Sigmoid colon (tissue), 7 donors: ENCODE measurements around the gene MTUS2. TPM values are rescaled to one million over a fixed set of nuclear protein-coding genes. Genes with fewer than 3 reads are reported as not detected.

Experiments
- DNase-seq: peaks from one replicate; pipeline ENCODE4 v3.0.0-alpha.2; 2019
- H3K27ac ChIP-seq, 4 donors: fragments of 200-600 bp; sonication (generic); one replicate each; pipeline ENCODE4 v1.5.1; 2016 to 2019; ENCODE audit warnings: mild to moderate bottlenecking in 1 of 4
- H3K27me3 ChIP-seq, 3 donors: fragments of 200-600 bp; sonication (generic); one replicate each; pipeline ENCODE4 v1.5.1; 2019; ENCODE audit warnings: mild to moderate bottlenecking in 1 of 3
- H3K36me3 ChIP-seq, 4 donors: fragments of 200-600 bp; sonication (generic); one replicate each; pipeline ENCODE4 v1.5.1; 2016 to 2019
- H3K4me1 ChIP-seq, 4 donors: fragments of 200-600 bp; sonication (generic); one replicate each; pipeline ENCODE4 v1.5.1; 2017 to 2019
- H3K4me3 ChIP-seq, 4 donors: fragments of 200-600 bp; sonication (generic); one replicate each; pipeline ENCODE4 v1.5.1; 2017 to 2019; ENCODE audit warnings: mild to moderate bottlenecking in 2 of 4, moderate library complexity in 1 of 4
- H3K9me3 ChIP-seq, 4 donors: fragments of 200-600 bp in 3 of 4; sonication (generic) in 3 of 4; one replicate each; pipeline versions ENCODE4 v1.5.1 to v1.6.1; 2013 to 2019
- CTCF ChIP-seq, 4 experiments: fragments of 450-650 bp in 3 of 4; fragments of 200-600 bp in 1 of 4; IDR thresholded peaks; one replicate each; pipeline ENCODE4 v1.5.1; 2016 to 2019; ENCODE audit warnings: antibody characterized with exemption in 4 of 4, mild to moderate bottlenecking in 3 of 4, moderate library complexity in 2 of 4
- EP300 ChIP-seq, 4 donors: sonication (generic); formaldehyde crosslinking; IDR thresholded peaks; one replicate each; pipeline ENCODE4 v1.6.1; 2017; ENCODE audit warnings: antibody characterized with exemption in 4 of 4
- POLR2A ChIP-seq, 2 donors: fragments of 450-650 bp; IDR thresholded peaks; one replicate each; pipeline ENCODE4 v1.6.1; 2016; ENCODE audit warnings: antibody characterized with exemption in 2 of 2, mild to moderate bottlenecking in 2 of 2, moderate library complexity in 2 of 2
- POLR2AphosphoS5 ChIP-seq, 4 donors: sonication (generic); formaldehyde crosslinking; IDR thresholded peaks; one replicate each; pipeline ENCODE4 v1.6.1; 2017; ENCODE audit warnings: antibody characterized with exemption in 4 of 4
- WGBS, 2 donors: extraction: QIAGEN DNeasy Blood & Tissue Kit; methylation state at CpG; one replicate each; pipeline ENCODE4 v1.1.7; 2013; 5-methylcytosine and 5-hydroxymethylcytosine counted together
- intact Hi-C: fragments of 100-400 bp; cut with DNase I; formaldehyde crosslinking; loops from one replicate; pipeline ENCODE4 v1.15.1; 2023
- polyA plus RNA-seq, 3 donors: library from polyadenylated mRNA; stranded (reverse); fragments of 200-250 nt; gene quantifications; one replicate each; pipeline ENCODE4 v1.2.3, GENCODE V29; 2013
- total RNA-seq, 4 donors: library from RNA; depleted of rRNA; stranded (reverse); fragments of >200 nt; gene quantifications; one replicate each; pipeline ENCODE4 v1.1.0, GENCODE V29; 2016
- donor health status: healthy with polysubstance abuse.
- donor health status: Bipolar disorder and iron deficiency.
- donor health status: healthy.

MTUS2 gene
- total and polyA plus RNA-seq, 7 donors: 0.23 to 2.2 (median 0.85) TPM; not detected in 1

- intact Hi-C loops: loop anchor here (5.0 to 10.0 kb wide), 3 partner anchors 112 to 561 kb away; partner anchors contain the start of gene MTUS2
- WGBS, 2 donors: 10% methylated on average over 6 of the region's 6 CpGs
- TF ChIP-seq EP300 (IDR thresholded peaks at IDR 0.05) (no peak), CTCF (IDR thresholded peaks at IDR 0.05) (peak; percentile 66 to 96 (median 86)), POLR2AphosphoS5 (IDR thresholded peaks at IDR 0.05) (no peak)
- no peak for DNase-seq
- Histone ChIP-seq H3K9me3 (no peaks in the 10 kb centered on the region), H3K4me3 (no peak overlapping the region), H3K27ac (no peak overlapping the region), H3K36me3 (no peaks in the 10 kb centered on the region), H3K4me1 (no peaks in the 10 kb centered on the region), H3K27me3 (no peaks in the 10 kb centered on the region)
Measured at GRCh38 chr13:29362849-29363604, 542.9 kb downstream of the MTUS2 start.

GRCh38 chr13:29369060-29369743 lies 549.1 kb downstream of the MTUS2 start:
- H3K27ac ChIP-seq: no peak overlapping the region
- TF ChIP-seq CTCF (IDR thresholded peaks at IDR 0.05) (peak in 1 of 4 experiments; percentile 30), POLR2AphosphoS5 (IDR thresholded peaks at IDR 0.05) (no peak)
- intact Hi-C loops: loop anchor here (10.0 kb wide), 1 partner anchor 106 kb away; no protein-coding TSS in a partner anchor
- 5 to 6% methylated on average over 8 of the region's 8 CpGs for WGBS, 2 donors
- no peak for DNase-seq
- H3K36me3 ChIP-seq: no peaks in the 10 kb centered on the region
- H3K27me3 ChIP-seq: no peaks in the 10 kb centered on the region
- no peaks in the 10 kb centered on the region for H3K4me1 ChIP-seq
- no peak overlapping the region for H3K4me3 ChIP-seq
- no peaks in the 10 kb centered on the region for H3K9me3 ChIP-seq

GRCh38 chr13:29379281-29379680 lies 559.1 kb downstream of the MTUS2 start:
- Histone ChIP-seq H3K9me3 (peaks cover 0 to 2% (median 0%) of the 10 kb centered on the region in 4 donors), H3K27me3 (no peaks in the 10 kb centered on the region), H3K36me3 (no peaks in the 10 kb centered on the region), H3K4me1 (no peaks in the 10 kb centered on the region), H3K4me3 (no peak overlapping the region), H3K27ac (no peak overlapping the region)
- DNase-seq: no peak
- intact Hi-C loops: no loop called here
- TF ChIP-seq EP300 (IDR thresholded peaks at IDR 0.05) (no peak), POLR2A (IDR thresholded peaks at IDR 0.05) (no peak), POLR2AphosphoS5 (IDR thresholded peaks at IDR 0.05) (no peak), CTCF (IDR thresholded peaks at IDR 0.05) (no peak)
- WGBS, 2 donors: 75 to 88% methylated on average over 4 of the region's 4 CpGs

- DNase-seq: no peak
- no peak overlapping the region for H3K27ac ChIP-seq
- no peak overlapping the region for H3K4me3 ChIP-seq
- 0% methylated on average over 1 of the region's 1 CpG for WGBS, 2 donors
- H3K9me3 ChIP-seq: peaks cover 0 to 2% (median 0%) of the 10 kb centered on the region in 4 donors
- no peaks in the 10 kb centered on the region for H3K36me3 ChIP-seq
- TF ChIP-seq POLR2A (IDR thresholded peaks at IDR 0.05): no peak
- no peak for TF ChIP-seq POLR2AphosphoS5 (IDR thresholded peaks at IDR 0.05)
- TF ChIP-seq CTCF (IDR thresholded peaks at IDR 0.05): no peak
- no peak for TF ChIP-seq EP300 (IDR thresholded peaks at IDR 0.05)
- intact Hi-C loops: no loop called here
- H3K4me1 ChIP-seq: no peaks in the 10 kb centered on the region
- no peaks in the 10 kb centered on the region for H3K27me3 ChIP-seq
Measured at GRCh38 chr13:29379865-29380264, 559.7 kb downstream of the MTUS2 start.
